Testis (tissue), 3 donors: ENCODE results near the gene RAB4B. TPM values are rescaled to one million over a fixed set of nuclear protein-coding genes. Genes with fewer than 3 reads are reported as not detected.

Experiments
- DNase-seq: peaks from one replicate; pipeline ENCODE4 v3.0.0-alpha.2; 2019
- H3K27ac ChIP-seq, 2 donors: fragments of 200-600 bp; sonication (generic); one replicate each; pipeline ENCODE4 v1.5.1; 2019
- H3K27me3 ChIP-seq: fragments of 200-600 bp; sonication (generic); one replicate; pipeline ENCODE4 v1.5.1; 2019
- H3K36me3 ChIP-seq: fragments of 200-600 bp; sonication (generic); one replicate; pipeline ENCODE4 v1.5.1; 2017; ENCODE audit warnings: low read depth; ENCODE audit errors: missing control alignments
- H3K4me1 ChIP-seq: fragments of 200-600 bp; sonication (generic); one replicate; pipeline ENCODE4 v1.5.1; 2019
- H3K4me3 ChIP-seq, 2 donors: fragments of 200-600 bp; sonication (generic); one replicate each; pipeline ENCODE4 v1.5.1; 2017 to 2019
- H3K9me3 ChIP-seq: fragments of 200-600 bp; sonication (generic); one replicate; pipeline ENCODE4 v1.5.1; 2017
- CTCF ChIP-seq, 3 experiments: fragments of 450-650 bp in 2 of 3; fragments of 200-600 bp in 1 of 3; sonication (generic) in 1 of 3; IDR thresholded peaks; one replicate each; pipeline ENCODE4 v1.5.1; 2016 to 2019; ENCODE audit warnings: antibody characterized with exemption in 3 of 3, mild to moderate bottlenecking in 2 of 3, moderate library complexity in 1 of 3
- POLR2A ChIP-seq: fragments of 450-650 bp; IDR thresholded peaks from one replicate; pipeline ENCODE4 v1.6.1; 2017; ENCODE audit warnings: antibody characterized with exemption, mild to moderate bottlenecking, moderate library complexity
- WGBS, 2 donors: methylation state at CpG; one replicate each; pipeline ENCODE4 v1.1.5; 2018; 5-methylcytosine and 5-hydroxymethylcytosine counted together
- intact Hi-C: fragments of 100-400 bp; cut with DNase I; formaldehyde crosslinking; loops from one replicate; pipeline ENCODE4 v1.15.1; 2023; ENCODE audit warnings: low total_unique reads
- polyA plus RNA-seq: library from polyadenylated mRNA; stranded (reverse); fragments of 350-450 nt; fragmentation: Illumina TruSeq; extraction: RNeasy Lipid Tissue Mini Kit (QIAGEN cat#74804); gene quantifications from one replicate; pipeline ENCODE4 v1.2.3, GENCODE V29; 2014; ENCODE audit warnings: low read depth, low replicate concordance; ENCODE audit not compliant: insufficient read depth
- total RNA-seq, 2 donors: library from RNA; depleted of rRNA; stranded (reverse); fragments of >200 nt; gene quantifications; one replicate each; pipeline ENCODE4 v1.2.3, GENCODE V29; 2016

Gene RAB4B
- total and polyA plus RNA-seq, 3 donors from 2014 or later, result 44.7 to 49.3 (median 46.7) TPM

- H3K4me1 ChIP-seq, result peaks cover 52% of the 10 kb centered on the region
- H3K27ac ChIP-seq, result peak overlapping the region in 1 of 2 donors; percentile 72
- H3K36me3 ChIP-seq, result no peaks in the 10 kb centered on the region
- no peaks in the 10 kb centered on the region for H3K27me3 ChIP-seq
- no peaks in the 10 kb centered on the region for H3K9me3 ChIP-seq
- peak; percentile 87 for DNase-seq
- H3K4me3 ChIP-seq, result no peak overlapping the region
- intact Hi-C loops, result no loop called here
- WGBS, 2 donors, result 38 to 44% methylated on average over 22 to 26 of the region's 26 CpGs
- TF ChIP-seq CTCF (IDR thresholded peaks at IDR 0.05), result peak; percentile 67 to 74 (median 71)
- no peak for TF ChIP-seq POLR2A
These were observed 28.5 kb downstream of the RAB4B start for GRCh38 chr19:40806423-40807146.

GRCh38 chr19:40807147-40808020, 29.3 kb downstream of the RAB4B start:
- intact Hi-C loops, result no loop called here
- no peaks in the 10 kb centered on the region for H3K9me3 ChIP-seq
- 64 to 83% methylated on average over 7 to 18 of the region's 18 CpGs for WGBS, 2 donors
- no peaks in the 10 kb centered on the region for H3K27me3 ChIP-seq
- no peak for DNase-seq
- no peak for TF ChIP-seq CTCF (IDR thresholded peaks at IDR 0.05)
- TF ChIP-seq POLR2A, result no peak
- H3K4me1 ChIP-seq, result peaks cover 52% of the 10 kb centered on the region
- H3K36me3 ChIP-seq, result no peaks in the 10 kb centered on the region
- H3K4me3 ChIP-seq, result no peak overlapping the region
- peak overlapping the region in 1 of 2 donors; percentile 72 for H3K27ac ChIP-seq

GRCh38 chr19:40808021-40808325, 29.9 kb downstream of the RAB4B start:
- TF ChIP-seq CTCF (IDR thresholded peaks at IDR 0.05) (no peak), POLR2A (no peak)
- no peak overlapping the region for H3K27ac ChIP-seq
- H3K36me3 ChIP-seq, result no peaks in the 10 kb centered on the region
- H3K4me1 ChIP-seq, result peaks cover 51% of the 10 kb centered on the region
- no peaks in the 10 kb centered on the region for H3K9me3 ChIP-seq
- no peaks in the 10 kb centered on the region for H3K27me3 ChIP-seq
- 78 to 94% methylated on average over 2 of the region's 2 CpGs for WGBS, 2 donors
- intact Hi-C loops, result no loop called here
- no peak overlapping the region for H3K4me3 ChIP-seq
- no peak for DNase-seq

DNA sequence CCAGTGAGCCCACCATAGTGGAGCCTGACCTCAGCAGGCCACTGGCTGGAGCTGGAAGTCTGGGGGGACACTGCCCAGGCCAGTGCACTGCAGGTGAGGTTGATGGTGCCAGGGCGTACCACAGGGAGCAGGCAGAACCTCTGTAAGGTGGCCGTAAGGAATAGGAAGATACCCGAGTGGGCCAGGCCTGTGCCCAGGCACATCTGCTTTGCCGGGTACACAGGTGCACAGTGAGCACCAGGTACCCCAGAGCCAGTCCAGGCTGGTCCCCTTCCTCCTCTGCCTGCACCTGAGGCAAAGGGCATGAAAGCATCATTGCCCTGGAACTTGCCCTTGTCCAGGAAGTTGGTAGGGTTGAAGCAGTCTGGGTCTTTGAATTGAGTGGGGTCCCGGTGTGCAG, 30.4 kb downstream of the RAB4B start:
- no peak for DNase-seq
- intact Hi-C loops, result no loop called here
- no peak overlapping the region for H3K27ac ChIP-seq
- peaks cover 49% of the 10 kb centered on the region for H3K4me1 ChIP-seq
- H3K4me3 ChIP-seq, result no peak overlapping the region
- H3K36me3 ChIP-seq, result no peaks in the 10 kb centered on the region
- H3K27me3 ChIP-seq, result no peaks in the 10 kb centered on the region
- H3K9me3 ChIP-seq, result no peaks in the 10 kb centered on the region
- TF ChIP-seq CTCF (IDR thresholded peaks at IDR 0.05), result no peak
- no peak for TF ChIP-seq POLR2A
- 83 to 100% methylated on average over 3 to 5 of the region's 5 CpGs for WGBS, 2 donors
